Astrocyte of the cerebellum (primary cell): ENCODE data around the gene CDK18.

Source experiments
- DNase-seq: peaks from one replicate; pipeline ENCODE4 v3.0.0-alpha.2; 2011; ENCODE audit warnings: low read depth
- H3K4me3 ChIP-seq: 2 replicates; pipeline ENCODE4 v1.5.1; 2011; ENCODE audit warnings: mild to moderate bottlenecking, low read depth, low read length, moderate library complexity
- CTCF ChIP-seq: IDR thresholded peaks from 2 replicates; pipeline ENCODE4 v1.5.1; 2012; ENCODE audit warnings: low read length, low read depth, moderate library complexity, mild to moderate bottlenecking; ENCODE audit errors: missing control alignments
- in situ Hi-C: cut with HindIII; loops from 2 replicates; pipeline ENCODE4 v1.10.0; 2017; ENCODE audit warnings: low sequenced_read_pairs

CDK18 gene

GRCh38 chr1:205521686-205522085 is 17.2 kb downstream of the CDK18 start:
- in situ Hi-C loops: loop anchor here (5.0 kb wide), 1 partner anchor 51 kb away; no protein-coding TSS in a partner anchor
- no peak overlapping the region for H3K4me3 ChIP-seq
- no peak for DNase-seq
- TF ChIP-seq CTCF: no peak

DNA sequence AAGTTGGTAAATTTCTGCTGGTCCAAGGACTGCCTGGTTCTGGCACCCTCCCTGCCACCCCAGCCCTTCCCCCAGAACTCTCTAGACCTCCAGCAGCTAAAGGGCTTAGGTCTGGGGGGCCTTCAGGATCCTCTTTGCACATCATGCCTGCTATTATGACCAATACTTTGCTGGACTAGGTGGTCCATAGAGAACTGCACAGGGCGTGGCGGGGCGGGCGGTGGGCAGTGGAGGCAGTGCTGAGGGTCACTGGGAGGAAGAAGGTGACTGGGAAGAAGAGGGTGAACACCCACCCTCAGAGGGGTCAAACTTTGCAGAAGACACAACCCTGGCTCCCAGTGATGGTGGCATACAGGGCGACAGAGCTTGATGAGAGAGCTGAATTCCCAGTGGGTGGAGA is 18.2 kb downstream of the CDK18 start:
- in situ Hi-C loops: loop anchor here (5.0 kb wide), 1 partner anchor 50 kb away; no protein-coding TSS in a partner anchor

GRCh38 chr1:205523261-205523890 is 18.9 kb downstream of the CDK18 start:
- DNase-seq: no peak
- in situ Hi-C loops: loop anchor here (5.0 kb wide), 1 partner anchor 49 kb away; no protein-coding TSS in a partner anchor
- H3K4me3 ChIP-seq: no peak overlapping the region
- no peak for TF ChIP-seq CTCF

More for the DNA sequence above, 18.2 kb downstream of the CDK18 start:
- TF ChIP-seq CTCF: no peak
- H3K4me3 ChIP-seq: no peak overlapping the region
- no peak for DNase-seq

- in situ Hi-C loops: loop anchor here (5.0 kb wide), 1 partner anchor 48 kb away; no protein-coding TSS in a partner anchor
- peak; percentile 43 for DNase-seq
Measured at GRCh38 chr1:205523891-205524793, 19.7 kb downstream of the CDK18 start.

DNA sequence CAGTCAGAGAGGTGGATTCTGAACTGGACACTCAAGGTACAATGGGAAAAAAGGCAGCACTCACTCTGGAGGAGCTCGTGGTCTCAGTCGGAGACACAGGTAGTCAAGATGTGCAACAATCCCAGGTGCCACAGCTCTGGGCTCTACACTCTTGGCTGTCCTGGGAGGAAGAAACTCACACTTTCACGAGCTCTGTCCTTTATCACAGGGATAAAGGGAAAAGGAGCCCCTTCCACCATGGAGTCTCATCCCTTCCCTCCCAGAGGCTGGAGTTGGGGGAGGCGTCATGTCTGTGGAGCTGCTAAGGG is 20.3 kb downstream of the CDK18 start:
- in situ Hi-C loops: loop anchor here (5.0 kb wide), 1 partner anchor 48 kb away; no protein-coding TSS in a partner anchor
- no peak overlapping the region for H3K4me3 ChIP-seq
- no peak for TF ChIP-seq CTCF
- DNase-seq: no peak

More at GRCh38 chr1:205523891-205524793, 19.7 kb downstream of the CDK18 start:
- H3K4me3 ChIP-seq: no peak overlapping the region
- peak; percentile 84 for TF ChIP-seq CTCF

DNA sequence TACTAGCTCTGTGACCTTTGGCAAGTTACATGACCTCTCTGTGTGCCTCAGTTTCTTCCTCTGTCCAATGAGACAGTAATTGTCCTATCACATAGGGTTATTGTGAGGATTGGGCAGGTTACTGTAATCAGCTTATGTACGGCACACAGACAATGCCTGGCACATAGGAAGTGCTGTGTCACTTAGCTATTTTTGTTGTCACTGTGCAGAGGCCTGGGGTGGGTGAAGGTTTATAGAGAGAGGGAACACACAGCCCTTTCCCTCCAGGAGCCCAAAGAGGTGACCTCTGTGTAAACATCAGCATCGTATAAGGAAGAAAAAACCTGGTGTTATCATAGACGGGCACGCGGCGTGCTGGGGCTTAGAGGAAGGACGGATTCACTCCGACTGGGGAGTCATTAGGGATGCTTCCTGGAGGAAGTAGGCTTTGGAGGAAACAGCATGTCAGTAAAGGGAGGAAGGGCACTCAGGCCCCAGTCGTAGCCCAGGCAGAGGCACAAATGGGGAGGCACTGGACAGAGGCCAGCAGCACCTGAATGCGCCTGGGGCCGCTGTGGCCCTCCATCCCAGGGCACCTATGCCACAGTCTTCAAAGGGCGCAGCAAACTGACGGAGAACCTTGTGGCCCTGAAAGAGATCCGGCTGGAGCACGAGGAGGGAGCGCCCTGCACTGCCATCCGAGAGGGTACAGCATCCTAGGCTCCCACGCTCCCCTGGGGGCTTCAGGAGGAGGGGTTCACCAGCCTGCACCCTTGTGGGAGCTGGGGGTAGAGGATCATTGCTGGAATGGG is 21.2 kb downstream of the CDK18 start:
- in situ Hi-C loops: no loop called here
- TF ChIP-seq CTCF: no peak
- no peak for DNase-seq
- no peak overlapping the region for H3K4me3 ChIP-seq
